OCI-LY3 (cell line): ENCODE results near the gene SLC22A2.

Source experiments
- H2AFZ ChIP-seq: fragments of 200-600, 300-600 bp; shearing (Covaris generic); 2 replicates; pipeline ENCODE4 v1.6.0; 2014; ENCODE audit warnings: antibody characterized with exemption, low read depth, low read length
- H3K27ac ChIP-seq: fragments of 200-600, 300-600 bp; sonication (generic); 2 replicates; pipeline ENCODE4 v1.5.1; 2014; ENCODE audit warnings: mild to moderate bottlenecking, low read length, moderate library complexity, mixed read lengths
- H3K27me3 ChIP-seq: fragments of 200-600, 300-600 bp; sonication (generic); 2 replicates; pipeline ENCODE4 v1.6.1; 2014; ENCODE audit warnings: low read depth, low read length, mixed read lengths
- H3K36me3 ChIP-seq: fragments of 200-600, 300-600 bp; sonication (generic); replicated peaks from 2 replicates; pipeline ENCODE3; 2014; ENCODE audit warnings: low read depth, low read length, mixed read lengths
- H3K4me1 ChIP-seq: fragments of 300-600, 200-600 bp; sonication (generic); 2 replicates; pipeline ENCODE4 v1.6.1; 2014; ENCODE audit warnings: low read length, mixed read lengths
- H3K4me2 ChIP-seq: fragments of 200-600, 300-600 bp; sonication (generic); 2 replicates; pipeline ENCODE4 v1.6.1; 2014; ENCODE audit warnings: low read length, mixed read lengths
- H3K4me3 ChIP-seq: fragments of 300-600, 200-600 bp; sonication (generic); 2 replicates; pipeline ENCODE4 v1.5.1; 2014; ENCODE audit warnings: antibody characterized with exemption, mild to moderate bottlenecking, low read length, moderate library complexity
- H3K79me2 ChIP-seq: fragments of 300-600, 200-600 bp; shearing (Covaris generic); 2 replicates; pipeline ENCODE4 v1.6.1; 2014; ENCODE audit warnings: mild to moderate bottlenecking, low read length, mixed read lengths
- H3K9ac ChIP-seq: fragments of 300-600, 200-600 bp; shearing (Covaris generic); 2 replicates; pipeline ENCODE4 v1.6.0; 2014; ENCODE audit warnings: mild to moderate bottlenecking, low read length, moderate library complexity
- H3K9me3 ChIP-seq: fragments of 200-600, 300-600 bp; shearing (Covaris generic); 2 replicates; pipeline ENCODE4 v1.6.1; 2014; ENCODE audit warnings: low read length, mixed read lengths; ENCODE audit not compliant: insufficient read depth
- H4K20me1 ChIP-seq: fragments of 200-600, 300-600 bp; sonication (generic); 2 replicates; pipeline ENCODE4 v1.6.1; 2016; ENCODE audit warnings: low read length, mixed read lengths; ENCODE audit not compliant: insufficient read depth
- EZH2phosphoT487 ChIP-seq: fragments of 200-600 bp; shearing (Covaris generic); IDR thresholded peaks from 2 replicates; pipeline ENCODE4 v1.6.1; 2018; ENCODE audit warnings: antibody characterized with exemption, mixed run types, low read depth
- TF ChIP-seq, protein P1 (sequence below): fragments of 200-600, 300-600 bp; sonication (generic); IDR thresholded peaks from 2 replicates; pipeline ENCODE4 v1.5.1; 2014; ENCODE audit warnings: antibody characterized with exemption, low read length, low read depth

SLC22A2 gene

DNA sequence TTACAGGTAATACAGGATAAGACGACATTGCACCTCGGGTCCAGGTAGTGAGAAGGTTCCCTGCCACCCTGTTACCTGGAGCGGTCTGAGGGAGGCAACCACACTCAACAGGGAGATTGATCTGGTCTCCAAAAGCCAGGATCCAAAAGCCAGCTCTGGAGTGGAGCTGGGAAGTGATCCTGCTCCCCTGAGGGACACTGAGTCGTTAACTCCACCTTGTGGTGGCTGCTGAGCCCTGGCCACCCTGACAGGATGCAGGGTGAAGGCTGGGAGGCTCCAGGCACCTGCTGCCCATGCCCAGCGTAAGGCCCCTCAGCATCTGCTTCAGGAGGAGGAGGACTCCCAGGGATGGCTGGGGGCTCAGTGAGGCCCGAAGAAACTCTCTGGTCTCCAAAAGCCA, 38.7 kb upstream of the SLC22A2 start:
- Histone ChIP-seq H3K4me3 (no peak overlapping the region), H3K4me1 (no peaks in the 10 kb centered on the region), H3K9ac (no peak overlapping the region), H3K79me2 (no peaks in the 10 kb centered on the region), H3K36me3 (no peaks in the 10 kb centered on the region), H2AFZ (no peak overlapping the region), H4K20me1 (no peaks in the 10 kb centered on the region), H3K27me3 (no peaks in the 10 kb centered on the region), H3K4me2 (no peak overlapping the region), H3K9me3 (no peaks in the 10 kb centered on the region), H3K27ac (no peak overlapping the region)
- TF ChIP-seq EZH2phosphoT487 = no peak
- TF ChIP-seq, protein P1, sequence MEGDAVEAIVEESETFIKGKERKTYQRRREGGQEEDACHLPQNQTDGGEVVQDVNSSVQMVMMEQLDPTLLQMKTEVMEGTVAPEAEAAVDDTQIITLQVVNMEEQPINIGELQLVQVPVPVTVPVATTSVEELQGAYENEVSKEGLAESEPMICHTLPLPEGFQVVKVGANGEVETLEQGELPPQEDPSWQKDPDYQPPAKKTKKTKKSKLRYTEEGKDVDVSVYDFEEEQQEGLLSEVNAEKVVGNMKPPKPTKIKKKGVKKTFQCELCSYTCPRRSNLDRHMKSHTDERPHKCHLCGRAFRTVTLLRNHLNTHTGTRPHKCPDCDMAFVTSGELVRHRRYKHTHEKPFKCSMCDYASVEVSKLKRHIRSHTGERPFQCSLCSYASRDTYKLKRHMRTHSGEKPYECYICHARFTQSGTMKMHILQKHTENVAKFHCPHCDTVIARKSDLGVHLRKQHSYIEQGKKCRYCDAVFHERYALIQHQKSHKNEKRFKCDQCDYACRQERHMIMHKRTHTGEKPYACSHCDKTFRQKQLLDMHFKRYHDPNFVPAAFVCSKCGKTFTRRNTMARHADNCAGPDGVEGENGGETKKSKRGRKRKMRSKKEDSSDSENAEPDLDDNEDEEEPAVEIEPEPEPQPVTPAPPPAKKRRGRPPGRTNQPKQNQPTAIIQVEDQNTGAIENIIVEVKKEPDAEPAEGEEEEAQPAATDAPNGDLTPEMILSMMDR = no peak

DNA sequence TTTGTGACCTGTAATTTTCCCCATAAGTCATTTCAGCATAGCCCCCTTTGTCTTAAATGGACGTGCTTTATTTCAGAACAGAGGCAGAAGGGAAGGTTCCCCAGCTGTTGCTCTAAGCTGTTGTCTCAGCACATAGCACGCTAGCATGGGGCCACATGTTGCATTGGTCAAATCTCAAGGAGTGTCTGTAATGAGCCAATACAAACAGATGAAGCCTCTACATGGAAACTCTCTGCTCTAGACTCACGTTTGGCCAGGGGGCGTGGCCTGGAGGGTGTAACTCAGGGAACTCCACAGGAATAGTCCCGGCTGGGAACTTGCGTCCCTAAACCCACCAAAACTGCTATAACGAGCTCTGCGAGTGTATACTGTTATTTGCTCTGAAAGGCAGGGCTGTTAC, 35.2 kb upstream of the SLC22A2 start:
- Histone ChIP-seq H3K9ac (no peak overlapping the region), H3K4me3 (no peak overlapping the region)
- TF ChIP-seq EZH2phosphoT487 = no peak
- TF ChIP-seq, protein P1 = no peak

DNA sequence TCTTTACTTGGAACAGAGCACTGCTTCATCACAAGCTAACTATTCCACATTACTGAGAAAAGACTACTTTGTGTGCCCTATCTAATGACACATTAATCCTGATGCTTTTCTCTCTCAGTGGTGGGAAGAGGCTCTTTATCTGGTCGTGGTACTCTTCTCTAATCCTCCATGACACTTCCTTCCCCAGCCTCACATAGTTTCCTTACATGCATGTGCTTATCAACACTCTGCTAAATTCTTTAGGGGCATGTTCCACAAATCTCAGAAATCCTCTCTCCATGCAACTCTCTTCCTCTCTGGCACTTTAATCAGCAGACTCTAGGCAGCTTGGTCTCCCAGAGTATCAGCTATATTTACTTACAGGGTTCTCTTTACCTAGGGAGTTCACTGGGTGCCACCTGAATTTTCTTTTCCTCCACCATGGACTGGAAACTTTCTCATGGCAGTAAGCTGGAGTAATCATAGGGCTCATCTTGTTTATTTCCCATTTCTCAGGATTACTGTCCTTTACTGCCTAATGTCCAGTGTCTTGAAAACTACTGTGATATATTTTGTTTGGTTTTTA, 27.0 kb upstream of the SLC22A2 start:
- no peaks in the 10 kb centered on the region for H3K79me2 ChIP-seq
- H3K27ac ChIP-seq = no peak overlapping the region
- H3K27me3 ChIP-seq = peaks cover 3% of the 10 kb centered on the region; the same call in 1 of the 2 replicates
- H2AFZ ChIP-seq = no peak overlapping the region
- H4K20me1 ChIP-seq = no peaks in the 10 kb centered on the region
- H3K4me3 ChIP-seq = no peak overlapping the region
- no peak overlapping the region for H3K9ac ChIP-seq
- TF ChIP-seq, protein P1 = no peak
- no peak for TF ChIP-seq EZH2phosphoT487
- no peak overlapping the region for H3K4me2 ChIP-seq
- no peaks in the 10 kb centered on the region for H3K4me1 ChIP-seq
- no peaks in the 10 kb centered on the region for H3K9me3 ChIP-seq
- H3K36me3 ChIP-seq = no peaks in the 10 kb centered on the region

More for the DNA sequence above, 35.2 kb upstream of the SLC22A2 start:
- Histone ChIP-seq H3K36me3 (no peaks in the 10 kb centered on the region), H3K79me2 (no peaks in the 10 kb centered on the region), H3K27ac (no peak overlapping the region), H2AFZ (no peak overlapping the region), H4K20me1 (no peaks in the 10 kb centered on the region), H3K4me1 (no peaks in the 10 kb centered on the region), H3K9me3 (no peaks in the 10 kb centered on the region), H3K27me3 (no peaks in the 10 kb centered on the region), H3K4me2 (no peak overlapping the region)

DNA sequence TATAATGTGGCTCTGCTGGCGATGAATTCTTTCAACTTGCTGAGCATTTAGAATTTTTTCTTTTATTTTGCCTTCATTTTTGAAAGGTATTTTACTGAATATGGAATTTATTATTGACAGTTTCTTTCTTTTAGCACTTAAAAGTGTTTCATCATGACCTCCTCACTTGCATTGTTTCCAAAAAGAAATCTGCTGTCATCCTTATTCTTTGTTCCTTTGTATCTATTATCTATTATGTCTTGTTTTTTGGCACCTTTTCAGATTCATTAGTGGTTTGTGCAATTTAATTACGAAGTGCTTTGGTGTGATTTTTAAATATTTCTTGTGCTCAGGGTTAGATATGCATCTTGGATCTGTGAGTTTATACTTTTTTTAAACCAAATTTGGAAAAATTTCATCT, 26.0 kb upstream of the SLC22A2 start:
- TF ChIP-seq, protein P1 = no peak
- no peak for TF ChIP-seq EZH2phosphoT487
- H3K4me2 ChIP-seq = no peak overlapping the region
- no peaks in the 10 kb centered on the region for H3K4me1 ChIP-seq
- H3K9me3 ChIP-seq = no peaks in the 10 kb centered on the region
- H4K20me1 ChIP-seq = no peaks in the 10 kb centered on the region
- H3K4me3 ChIP-seq = no peak overlapping the region
- no peak overlapping the region for H3K9ac ChIP-seq
- peaks cover 3% of the 10 kb centered on the region; the same call in 1 of the 2 replicates for H3K27me3 ChIP-seq
- H3K79me2 ChIP-seq = no peaks in the 10 kb centered on the region
- H3K36me3 ChIP-seq = no peaks in the 10 kb centered on the region
- no peak overlapping the region for H2AFZ ChIP-seq
- H3K27ac ChIP-seq = no peak overlapping the region
